ENCODE measurements around the gene CABCOCO1. TPM values are rescaled to one million over a fixed set of nuclear protein-coding genes. Genes with fewer than 3 reads are reported as not detected.

CABCOCO1 gene
- total and polyA plus RNA-seq, 2 of the 13 experiments (the other 11 are each of a cell fraction or from before 2014, with no cell fraction given): not detected

GRCh38 chr10:61778137-61778536 lies 115.4 kb downstream of the CABCOCO1 start:
- no peak overlapping the region for H3K4me3 ChIP-seq (replicated peaks in 1 of 3; ENCODE audit: insufficient read depth in 1 of 3, low read depth in 2 of 3, low read length in 3 of 3)
- H3K27ac ChIP-seq (ENCODE audit: extremely low read length, insufficient read depth, low read length): no peak overlapping the region
- H3K79me2 ChIP-seq (ENCODE audit: insufficient read depth, low read length): no peaks in the 10 kb centered on the region
- no peak overlapping the region for H3K4me2 ChIP-seq (ENCODE audit: low read depth, low read length)
- ATAC-seq (no peak), FAIRE-seq (no peak), DNase-seq (ENCODE audit: low spot score) (no peak)
- no peaks in the 10 kb centered on the region for H4K20me1 ChIP-seq (ENCODE audit: insufficient read depth, low read length)
- H2AFZ ChIP-seq (ENCODE audit: low read length): no peak overlapping the region
- intact Hi-C loops (cut with micrococcal nuclease; ENCODE audit: unreplicated experiment) (no loop called here), in situ Hi-C loops (cut with HindIII; ENCODE audit: extremely low pct_ligation_motif_present, low pct_unique_long_range_greater_than_20kb) (no loop called here)
- no peaks in the 10 kb centered on the region for H3K36me3 ChIP-seq (replicated peaks in 1 of 2; ENCODE audit: control insufficient read depth in 1 of 2, insufficient read depth in 2 of 2, low read length in 2 of 2)
- BruUV-seq (replicated peaks): no TSS peak
- POLR2A ChIA-PET: no interaction called here
- TF ChIP-seq ZNF674 (CRISPR knock-in tag; IDR thresholded peaks at IDR 0.05; ENCODE audit: low read depth) (no peak), ZNF513 (CRISPR knock-in tag; conservative IDR thresholded peaks at IDR 0.05) (no peak), ZFP90 (CRISPR knock-in tag; IDR thresholded peaks at IDR 0.05; ENCODE audit: borderline replicate concordance) (no peak), SP5 (CRISPR knock-in tag; IDR thresholded peaks at IDR 0.05; ENCODE audit: borderline replicate concordance, low read depth) (no peak), HNRNPK (IDR thresholded peaks at IDR 0.05; ENCODE audit: low read depth, low read length, poor library complexity, severe bottlenecking) (no peak), DDIT3 (CRISPR knock-in tag; IDR thresholded peaks at IDR 0.05) (no peak), ZBTB20 (CRISPR knock-in tag; IDR thresholded peaks at IDR 0.05; ENCODE audit: borderline replicate concordance, low read depth) (no peak), ZNF761 (CRISPR knock-in tag; conservative IDR thresholded peaks at IDR 0.05) (no peak), KLF16 (CRISPR knock-in tag; IDR thresholded peaks at IDR 0.05) (no peak), ZNF577 (CRISPR knock-in tag; IDR thresholded peaks at IDR 0.05; ENCODE audit: borderline replicate concordance, low read depth) (no peak), PCBP1 (IDR thresholded peaks at IDR 0.05; ENCODE audit: borderline replicate concordance, low read depth, low read length) (no peak), ZNF414 (CRISPR knock-in tag; IDR thresholded peaks at IDR 0.05) (no peak), MYPOP (CRISPR knock-in tag; IDR thresholded peaks at IDR 0.05) (no peak)
- CTCF ChIA-PET (ENCODE audit: low intra/inter-chr PET ratio, low total read pairs): no interaction called here
- H3K9ac ChIP-seq (ENCODE audit: insufficient read depth, low read depth, low read length): no peak overlapping the region
- H3K9me3 ChIP-seq (ENCODE audit: low read length): no peaks in the 10 kb centered on the region
- H3K27me3 ChIP-seq (ENCODE audit: control insufficient read depth in 1 of 2, insufficient read depth in 2 of 2, low read length in 2 of 2): no peaks in the 10 kb centered on the region
- no peaks in the 10 kb centered on the region for H3K4me1 ChIP-seq (ENCODE audit: insufficient read depth, low read length)

Measured in HepG2 (cell line).